ENCODE data around the gene OVCA2.

- TF ChIP-seq CTCF (IDR thresholded peaks at IDR 0.05) (no peak), POLR2AphosphoS5 (IDR thresholded peaks at IDR 0.05) (no peak)
Observed at GRCh38 chr17:2077040-2077439, 35.2 kb downstream of the OVCA2 start.

All from upper lobe of left lung (tissue), 4 donors.